ENCODE results near the gene MRPL38. TPM values are rescaled to one million over a fixed set of nuclear protein-coding genes. Genes with fewer than 3 reads are reported as not detected.

Gene MRPL38
- total RNA-seq, 1 donor from 2014 or later: 133 TPM

- Mint-ChIP-seq H3K9me3 (ENCODE audit: unreplicated experiment) (peaks cover 1% of the 10 kb centered on the region), H3K4me1 (ENCODE audit: low read depth, unreplicated experiment) (peaks cover 1% of the 10 kb centered on the region), H3K36me3 (ENCODE audit: unreplicated experiment) (no peaks in the 10 kb centered on the region), H3K27me3 (ENCODE audit: unreplicated experiment) (peaks cover 6% of the 10 kb centered on the region), H3K27ac (ENCODE audit: unreplicated experiment) (peak overlapping the region; percentile 33), H3K4me3 (ENCODE audit: unreplicated experiment) (peak overlapping the region; percentile 20)
- no peak for TF ChIP-seq CTCF (IDR thresholded peaks at IDR 0.05; ENCODE audit: partially characterized antibody, unreplicated experiment)
- DNase-seq: no peak
Measured at GRCh38 chr17:75909051-75909811, 4.5 kb upstream of the MRPL38 start.

- Mint-ChIP-seq H3K4me3 (ENCODE audit: unreplicated experiment) (no peak overlapping the region), H3K4me1 (ENCODE audit: low read depth, unreplicated experiment) (no peaks in the 10 kb centered on the region), H3K36me3 (ENCODE audit: unreplicated experiment) (no peaks in the 10 kb centered on the region), H3K9me3 (ENCODE audit: unreplicated experiment) (peaks cover 4% of the 10 kb centered on the region), H3K27ac (ENCODE audit: unreplicated experiment) (no peak overlapping the region), H3K27me3 (ENCODE audit: unreplicated experiment) (peaks cover 6% of the 10 kb centered on the region)
- TF ChIP-seq CTCF (IDR thresholded peaks at IDR 0.05; ENCODE audit: partially characterized antibody, unreplicated experiment): no peak
- DNase-seq: no peak
Measured at GRCh38 chr17:75908201-75908600, 3.5 kb upstream of the MRPL38 start.

GRCh38 chr17:75906143-75906884 lies 1.6 kb upstream of the MRPL38 start:
- H3K4me3 Mint-ChIP-seq (ENCODE audit: unreplicated experiment): no peak overlapping the region
- DNase-seq: no peak
- H3K36me3 Mint-ChIP-seq (ENCODE audit: unreplicated experiment): no peaks in the 10 kb centered on the region
- no peak for TF ChIP-seq CTCF (IDR thresholded peaks at IDR 0.05; ENCODE audit: partially characterized antibody, unreplicated experiment)
- no peak overlapping the region for H3K27ac Mint-ChIP-seq (ENCODE audit: unreplicated experiment)
- H3K4me1 Mint-ChIP-seq (ENCODE audit: low read depth, unreplicated experiment): no peaks in the 10 kb centered on the region
- H3K9me3 Mint-ChIP-seq (ENCODE audit: unreplicated experiment): peaks cover 4% of the 10 kb centered on the region
- H3K27me3 Mint-ChIP-seq (ENCODE audit: unreplicated experiment): peaks cover 8% of the 10 kb centered on the region

- Mint-ChIP-seq H3K36me3 (ENCODE audit: unreplicated experiment) (no peaks in the 10 kb centered on the region), H3K27ac (ENCODE audit: unreplicated experiment) (no peak overlapping the region), H3K4me3 (ENCODE audit: unreplicated experiment) (no peak overlapping the region), H3K9me3 (ENCODE audit: unreplicated experiment) (peaks cover 4% of the 10 kb centered on the region), H3K4me1 (ENCODE audit: low read depth, unreplicated experiment) (peaks cover 5% of the 10 kb centered on the region), H3K27me3 (ENCODE audit: unreplicated experiment) (peaks cover 4% of the 10 kb centered on the region)
- TF ChIP-seq CTCF (IDR thresholded peaks at IDR 0.05; ENCODE audit: partially characterized antibody, unreplicated experiment): no peak
- DNase-seq: no peak
Measured at GRCh38 chr17:75902406-75902805, 2.3 kb downstream of the MRPL38 start.

- Mint-ChIP-seq H3K27me3 (ENCODE audit: unreplicated experiment) (peaks cover 6% of the 10 kb centered on the region), H3K4me3 (ENCODE audit: unreplicated experiment) (no peak overlapping the region), H3K36me3 (ENCODE audit: unreplicated experiment) (no peaks in the 10 kb centered on the region), H3K9me3 (ENCODE audit: unreplicated experiment) (peaks cover 4% of the 10 kb centered on the region), H3K27ac (ENCODE audit: unreplicated experiment) (no peak overlapping the region), H3K4me1 (ENCODE audit: low read depth, unreplicated experiment) (peaks cover 8% of the 10 kb centered on the region)
- TF ChIP-seq CTCF (IDR thresholded peaks at IDR 0.05; ENCODE audit: partially characterized antibody, unreplicated experiment): no peak
- DNase-seq: no peak
Measured at GRCh38 chr17:75901727-75902126, 3.0 kb downstream of the MRPL38 start.
